Trophoblast cell (in vitro differentiated cells and primary cell): Measurements from ENCODE around the gene PDE4D.

Experiments
- DNase-seq, 2 donors: peaks; one replicate each; pipeline ENCODE4 v3.0.0-alpha.2; 2016
- H2AFZ ChIP-seq: 2 replicates; pipeline ENCODE4 v1.6.1; 2013; ENCODE audit warnings: low read length, moderate library complexity, mild to moderate bottlenecking; ENCODE audit not compliant: insufficient read depth, poor library complexity
- H2AK5ac ChIP-seq: 2 replicates; pipeline ENCODE4 v1.6.1; 2013; ENCODE audit warnings: mild to moderate bottlenecking, low read length
- H2BK120ac ChIP-seq: 2 replicates; pipeline ENCODE4 v1.6.1; 2013; ENCODE audit warnings: low read length, mild to moderate bottlenecking, moderate library complexity; ENCODE audit not compliant: insufficient read depth, poor library complexity
- H2BK12ac ChIP-seq: 2 replicates; pipeline ENCODE4 v1.6.1; 2013; ENCODE audit warnings: mild to moderate bottlenecking, low read length, moderate library complexity
- H2BK5ac ChIP-seq: 2 replicates; pipeline ENCODE4 v1.6.1; 2013; ENCODE audit warnings: low read length, low read depth, moderate library complexity, mild to moderate bottlenecking; ENCODE audit not compliant: poor library complexity
- H3K14ac ChIP-seq: 2 replicates; pipeline ENCODE4 v1.6.1; 2013; ENCODE audit warnings: mild to moderate bottlenecking, low read length
- H3K18ac ChIP-seq: 2 replicates; pipeline ENCODE4 v1.6.1; 2013; ENCODE audit warnings: mild to moderate bottlenecking, low read length
- H3K23ac ChIP-seq: 2 replicates; pipeline ENCODE4 v1.6.1; 2013; ENCODE audit warnings: low read length
- H3K27ac ChIP-seq: 2 replicates; pipeline ENCODE4 v1.5.1; 2013; ENCODE audit warnings: low read depth, mild to moderate bottlenecking, inconsistent platforms, low read length, moderate library complexity
- H3K27me3 ChIP-seq: 2 replicates; pipeline ENCODE4 v1.6.1; 2013; ENCODE audit warnings: inconsistent platforms, mild to moderate bottlenecking, low read length, moderate library complexity; ENCODE audit not compliant: insufficient read depth
- H3K36me3 ChIP-seq, 2 experiments: 1 replicate in 1 of 2; 2 replicates in 1 of 2; pipeline ENCODE4 v1.6.1; 2013; ENCODE audit warnings: low read length in 2 of 2, mild to moderate bottlenecking in 2 of 2, moderate library complexity in 1 of 2; ENCODE audit not compliant: insufficient read depth in 2 of 2, control insufficient read depth in 1 of 2
- H3K4ac ChIP-seq: 2 replicates; pipeline ENCODE4 v1.6.1; 2013; ENCODE audit warnings: low read depth, mild to moderate bottlenecking, low read length, moderate library complexity
- H3K4me1 ChIP-seq, 2 experiments: 1 replicate in 1 of 2; 2 replicates in 1 of 2; pipeline ENCODE4 v1.6.1; 2013; ENCODE audit warnings: low read length in 2 of 2, mild to moderate bottlenecking in 2 of 2, moderate library complexity in 1 of 2; ENCODE audit not compliant: insufficient read depth in 2 of 2, control insufficient read depth in 1 of 2
- H3K4me2 ChIP-seq: 2 replicates; pipeline ENCODE4 v1.6.1; 2013; ENCODE audit warnings: inconsistent platforms, mild to moderate bottlenecking, low read length, moderate library complexity
- H3K4me3 ChIP-seq: 2 replicates; pipeline ENCODE4 v1.5.1; 2013; ENCODE audit warnings: mild to moderate bottlenecking, low read depth, low read length, inconsistent platforms
- H3K79me1 ChIP-seq: one replicate; pipeline ENCODE4 v1.6.1; 2013; ENCODE audit warnings: low read length
- H3K79me2 ChIP-seq: 2 replicates; pipeline ENCODE4 v1.6.1; 2013; ENCODE audit warnings: low read length, mild to moderate bottlenecking; ENCODE audit not compliant: control insufficient read depth, insufficient read depth, poor library complexity
- H3K9ac ChIP-seq: 2 replicates; pipeline ENCODE4 v1.6.1; 2013; ENCODE audit warnings: mild to moderate bottlenecking, low read length
- H3K9me3 ChIP-seq: 2 replicates; pipeline ENCODE4 v1.6.1; 2013; ENCODE audit warnings: low read depth, mild to moderate bottlenecking, control low read depth, inconsistent platforms, low read length; ENCODE audit not compliant: insufficient read depth
- H4K12ac ChIP-seq: 2 replicates; pipeline ENCODE4 v1.6.1; 2013; ENCODE audit warnings: low read depth, mild to moderate bottlenecking, low read length, moderate library complexity
- H4K8ac ChIP-seq: 2 replicates; pipeline ENCODE4 v1.6.1; 2013; ENCODE audit warnings: low read depth, mild to moderate bottlenecking, low read length, moderate library complexity
- H4K91ac ChIP-seq: one replicate; pipeline ENCODE4 v1.6.1; 2013; ENCODE audit warnings: low read depth, mild to moderate bottlenecking, low read length, moderate library complexity
- WGBS: extraction: QIAGEN DNeasy Blood & Tissue Kit; methylation state at CpG from one replicate; pipeline ENCODE4 v1.1.7; 2013; ENCODE audit warnings: missing lambda C conversion rate; ENCODE audit not compliant: insufficient read length, insufficient coverage; ENCODE audit errors: extremely low coverage; 5-methylcytosine and 5-hydroxymethylcytosine counted together

Gene PDE4D

DNA sequence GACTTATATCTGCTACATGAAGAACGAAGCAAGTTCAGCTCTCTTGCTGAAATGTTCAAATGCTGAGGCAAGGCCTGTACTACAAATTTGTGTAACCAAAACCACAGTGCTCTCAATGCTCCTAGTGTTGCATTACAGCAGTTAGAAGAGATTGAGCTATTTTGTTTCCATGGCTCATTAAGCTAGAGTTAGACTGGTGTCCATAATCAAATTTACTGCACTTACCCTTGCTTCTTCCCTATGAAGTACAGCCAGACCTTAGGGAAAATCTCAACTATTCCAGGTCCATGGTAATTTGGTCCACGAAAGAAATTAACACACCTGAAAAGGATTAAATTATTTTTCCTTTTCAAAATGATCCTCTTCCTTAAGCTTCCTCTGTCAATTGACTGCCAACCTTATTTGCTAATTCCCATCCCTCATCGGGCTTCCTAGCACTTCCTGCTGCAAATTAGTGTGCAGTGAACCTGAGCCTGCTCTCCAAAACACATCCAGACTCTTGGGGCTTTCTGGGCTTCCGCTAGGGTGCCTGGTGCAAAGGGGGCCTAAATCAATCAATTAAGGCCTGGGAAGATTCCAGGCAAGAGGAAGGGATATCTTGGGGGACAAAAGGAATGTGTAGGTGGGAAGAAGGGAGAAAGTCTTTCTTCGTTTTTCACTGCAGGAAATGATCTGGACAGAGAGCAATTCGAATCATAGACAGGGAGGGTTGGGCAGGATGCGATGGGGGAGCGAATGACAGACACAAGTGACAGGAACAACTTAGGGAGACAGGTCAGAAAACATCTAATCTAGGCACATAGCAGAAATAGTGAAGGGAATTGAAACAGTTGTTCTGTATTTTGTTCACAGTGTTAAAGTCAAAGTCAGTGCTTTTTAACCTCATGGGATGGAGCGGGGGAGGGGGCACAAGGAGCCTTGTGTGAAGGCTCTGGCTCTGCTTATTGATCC is 768.2 kb downstream of the PDE4D start:
- H3K79me2 ChIP-seq = no peaks in the 10 kb centered on the region
- no peak for DNase-seq
- H3K4me1 ChIP-seq = peaks cover 0 to 17% of the 10 kb centered on the region in 2 experiments
- peak overlapping the region; percentile 12 for H3K4me2 ChIP-seq
- H3K14ac ChIP-seq = no peak overlapping the region
- no CpG with 5 or more reads among the region's 9 CpGs for WGBS
- peak overlapping the region; percentile 67 for H4K91ac ChIP-seq
- no peaks in the 10 kb centered on the region for H3K36me3 ChIP-seq
- no peak overlapping the region for H2AK5ac ChIP-seq
- H2BK12ac ChIP-seq = peak overlapping the region; percentile 25
- no peaks in the 10 kb centered on the region for H3K9me3 ChIP-seq
- H3K27me3 ChIP-seq = no peaks in the 10 kb centered on the region
- H4K12ac ChIP-seq = no peak overlapping the region
- H3K79me1 ChIP-seq = peaks cover 29% of the 10 kb centered on the region
- H2BK120ac ChIP-seq = no peak overlapping the region
- H3K4ac ChIP-seq = no peak overlapping the region
- H2BK5ac ChIP-seq = peak overlapping the region; percentile 57
- no peak overlapping the region for H2AFZ ChIP-seq
- H3K23ac ChIP-seq = no peak overlapping the region
- peak overlapping the region; percentile 14 for H4K8ac ChIP-seq
- H3K9ac ChIP-seq = no peak overlapping the region
- no peak overlapping the region for H3K18ac ChIP-seq
- H3K4me3 ChIP-seq = no peak overlapping the region
- peak overlapping the region; percentile 86 for H3K27ac ChIP-seq

DNA sequence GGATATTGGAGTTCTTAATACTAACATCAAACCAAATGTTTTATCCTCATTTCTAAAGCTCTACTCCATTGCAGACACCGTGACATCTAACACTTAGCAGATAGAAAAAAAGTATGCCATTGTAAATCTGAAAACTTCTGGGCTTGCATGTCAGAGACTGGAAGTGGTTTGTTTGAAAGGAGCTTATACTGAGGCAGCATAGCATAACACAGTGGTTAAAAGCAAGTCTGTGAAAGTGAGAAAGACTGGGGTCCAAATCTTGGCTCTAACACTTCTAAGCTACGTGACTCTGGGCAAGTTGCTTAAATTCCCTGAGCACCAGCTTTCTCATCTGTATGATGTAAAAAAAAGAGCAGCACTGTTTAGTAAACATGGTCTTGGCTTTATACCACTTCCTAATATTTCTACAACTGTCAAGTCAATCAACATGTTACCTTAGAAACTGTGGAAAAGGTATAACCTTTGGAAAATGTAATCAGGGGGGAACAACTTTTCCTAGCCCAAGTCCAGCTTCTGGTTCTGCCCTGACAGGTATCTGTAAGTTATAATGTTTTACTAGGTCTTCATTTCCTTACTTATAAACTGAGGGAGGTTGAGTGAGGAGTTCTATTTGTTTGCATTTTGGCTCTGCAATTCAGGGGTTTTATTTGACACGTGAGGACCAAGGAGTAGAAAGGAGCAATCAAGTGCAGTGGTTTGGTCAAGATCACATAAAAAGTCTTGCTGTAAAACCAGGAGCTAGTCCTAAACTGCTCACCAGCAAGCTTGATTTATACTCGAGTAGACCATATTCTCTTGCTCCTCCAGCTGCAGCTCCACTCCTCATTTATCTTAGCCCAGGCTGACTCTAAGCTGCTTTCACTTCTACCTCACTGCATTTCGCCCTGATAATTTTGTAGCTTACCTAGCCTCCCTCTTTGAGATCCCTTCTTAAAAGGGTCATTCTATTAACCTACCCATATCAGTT is 769.6 kb downstream of the PDE4D start:
- no peaks in the 10 kb centered on the region for H3K79me2 ChIP-seq
- peak overlapping the region; percentile 68 for H3K9ac ChIP-seq
- peak overlapping the region; percentile 41 for H2AK5ac ChIP-seq
- H4K12ac ChIP-seq = no peak overlapping the region
- peak overlapping the region; percentile 92 for H2BK120ac ChIP-seq
- WGBS = no CpG with 5 or more reads among the region's 5 CpGs
- no peaks in the 10 kb centered on the region for H3K9me3 ChIP-seq
- peak overlapping the region; percentile 75 for H3K27ac ChIP-seq
- no peaks in the 10 kb centered on the region for H3K27me3 ChIP-seq
- peak overlapping the region; percentile 67 for H2BK12ac ChIP-seq
- peak overlapping the region; percentile 79 for H4K91ac ChIP-seq
- H3K4me3 ChIP-seq = no peak overlapping the region
- peak overlapping the region; percentile 39 for H3K14ac ChIP-seq
- no peaks in the 10 kb centered on the region for H3K36me3 ChIP-seq
- peak overlapping the region; percentile 35 for H4K8ac ChIP-seq
- peaks cover 32% of the 10 kb centered on the region for H3K79me1 ChIP-seq
- peaks cover 0 to 17% of the 10 kb centered on the region in 2 experiments for H3K4me1 ChIP-seq
- no peak overlapping the region for H3K23ac ChIP-seq
- H2BK5ac ChIP-seq = peak overlapping the region; percentile 79
- H3K4me2 ChIP-seq = no peak overlapping the region
- H3K4ac ChIP-seq = peak overlapping the region; percentile 34
- no peak overlapping the region for H2AFZ ChIP-seq
- peak overlapping the region; percentile 51 for H3K18ac ChIP-seq
- DNase-seq = no peak

- WGBS = no CpG with 5 or more reads among the region's 1 CpG
- peak overlapping the region; percentile 69 for H3K4ac ChIP-seq
- H4K8ac ChIP-seq = peak overlapping the region; percentile 84
- no peak overlapping the region for H3K4me2 ChIP-seq
- peak overlapping the region; percentile 90 for H3K18ac ChIP-seq
- peaks cover 0 to 16% of the 10 kb centered on the region in 2 experiments for H3K4me1 ChIP-seq
- H4K12ac ChIP-seq = peak overlapping the region; percentile 75
- H3K9me3 ChIP-seq = no peaks in the 10 kb centered on the region
- peak overlapping the region; percentile 91 for H2AK5ac ChIP-seq
- H3K27ac ChIP-seq = no peak overlapping the region
- H3K23ac ChIP-seq = no peak overlapping the region
- peak overlapping the region; percentile 74 for H3K14ac ChIP-seq
- no peaks in the 10 kb centered on the region for H3K79me2 ChIP-seq
- DNase-seq = no peak
- no peak overlapping the region for H3K4me3 ChIP-seq
- no peak overlapping the region for H3K9ac ChIP-seq
- H4K91ac ChIP-seq = peak overlapping the region; percentile 77
- peak overlapping the region; percentile 94 for H2BK12ac ChIP-seq
- peak overlapping the region; percentile 63 for H2BK5ac ChIP-seq
- H3K79me1 ChIP-seq = peaks cover 30% of the 10 kb centered on the region
- peak overlapping the region; percentile 60 for H2BK120ac ChIP-seq
- no peaks in the 10 kb centered on the region for H3K36me3 ChIP-seq
- no peaks in the 10 kb centered on the region for H3K27me3 ChIP-seq
- H2AFZ ChIP-seq = peak overlapping the region; percentile 54
Measured at GRCh38 chr5:59119480-59119879, 774.0 kb downstream of the PDE4D start.

DNA sequence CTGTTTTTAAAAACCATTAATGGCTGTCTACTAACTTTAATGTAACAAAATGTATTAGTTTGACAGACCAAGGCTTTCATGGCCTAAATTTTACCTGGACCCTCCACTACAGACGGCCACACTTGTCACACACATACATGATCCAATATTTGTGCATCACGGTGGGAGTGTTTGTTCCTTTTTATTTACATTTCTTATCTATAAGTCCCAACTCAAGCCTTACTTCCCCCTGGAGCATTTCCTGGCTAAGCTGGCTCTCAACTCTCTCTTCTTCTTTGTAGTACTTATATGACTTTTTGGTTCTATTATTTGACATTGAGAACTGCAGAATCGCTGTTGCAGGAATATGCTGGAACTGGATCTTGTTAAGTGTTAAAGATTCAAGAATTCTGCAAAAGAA is 776.2 kb downstream of the PDE4D start:
- DNase-seq = no peak

More for the DNA sequence above, 776.2 kb downstream of the PDE4D start:
- Histone ChIP-seq H3K27me3 (no peaks in the 10 kb centered on the region), H4K8ac (peak overlapping the region; percentile 54), H2AFZ (no peak overlapping the region), H3K18ac (no peak overlapping the region), H3K4ac (peak overlapping the region; percentile 55), H3K4me3 (no peak overlapping the region), H2BK120ac (peak overlapping the region; percentile 25), H2AK5ac (no peak overlapping the region), H2BK5ac (peak overlapping the region; percentile 86), H3K27ac (peak overlapping the region; percentile 85), H3K79me2 (no peaks in the 10 kb centered on the region), H3K23ac (no peak overlapping the region), H3K4me2 (no peak overlapping the region), H3K79me1 (peaks cover 22% of the 10 kb centered on the region), H3K14ac (peak overlapping the region; percentile 70), H4K91ac (peak overlapping the region; percentile 73), H2BK12ac (peak overlapping the region; percentile 95), H3K36me3 (no peaks in the 10 kb centered on the region), H3K9ac (no peak overlapping the region), H3K9me3 (no peaks in the 10 kb centered on the region), H4K12ac (no peak overlapping the region), H3K4me1 (peaks cover 0 to 8% of the 10 kb centered on the region in 2 experiments)
- no CpG with 5 or more reads among the region's 3 CpGs for WGBS
